ENCODE data around the gene KMT2D. TPM values are rescaled to one million over a fixed set of nuclear protein-coding genes. Genes with fewer than 3 reads are reported as not detected.

Gene KMT2D
- total and polyA plus RNA-seq, 8 donors: 52.7 to 110 (median 70.3) TPM

- Histone ChIP-seq H3K27me3 (no peaks in the 10 kb centered on the region), H3K36me3 (peaks cover 0 to 100% of the 10 kb centered on the region in 2 donors), H3K27ac (no peak overlapping the region), H3K4me3 (no peak overlapping the region), H3K4me1 (peaks cover 0 to 5% of the 10 kb centered on the region in 2 donors), H3K9me3 (no peaks in the 10 kb centered on the region)
- DNase-seq (no peak), ATAC-seq (no peak)
- TF ChIP-seq, protein P1, sequence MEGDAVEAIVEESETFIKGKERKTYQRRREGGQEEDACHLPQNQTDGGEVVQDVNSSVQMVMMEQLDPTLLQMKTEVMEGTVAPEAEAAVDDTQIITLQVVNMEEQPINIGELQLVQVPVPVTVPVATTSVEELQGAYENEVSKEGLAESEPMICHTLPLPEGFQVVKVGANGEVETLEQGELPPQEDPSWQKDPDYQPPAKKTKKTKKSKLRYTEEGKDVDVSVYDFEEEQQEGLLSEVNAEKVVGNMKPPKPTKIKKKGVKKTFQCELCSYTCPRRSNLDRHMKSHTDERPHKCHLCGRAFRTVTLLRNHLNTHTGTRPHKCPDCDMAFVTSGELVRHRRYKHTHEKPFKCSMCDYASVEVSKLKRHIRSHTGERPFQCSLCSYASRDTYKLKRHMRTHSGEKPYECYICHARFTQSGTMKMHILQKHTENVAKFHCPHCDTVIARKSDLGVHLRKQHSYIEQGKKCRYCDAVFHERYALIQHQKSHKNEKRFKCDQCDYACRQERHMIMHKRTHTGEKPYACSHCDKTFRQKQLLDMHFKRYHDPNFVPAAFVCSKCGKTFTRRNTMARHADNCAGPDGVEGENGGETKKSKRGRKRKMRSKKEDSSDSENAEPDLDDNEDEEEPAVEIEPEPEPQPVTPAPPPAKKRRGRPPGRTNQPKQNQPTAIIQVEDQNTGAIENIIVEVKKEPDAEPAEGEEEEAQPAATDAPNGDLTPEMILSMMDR (IDR thresholded peaks at IDR 0.05): no peak
- intact Hi-C loops (cut with DNase I): no loop called here
Observed at GRCh38 chr12:49049566-49050224, 10.9 kb downstream of the KMT2D start.

DNA sequence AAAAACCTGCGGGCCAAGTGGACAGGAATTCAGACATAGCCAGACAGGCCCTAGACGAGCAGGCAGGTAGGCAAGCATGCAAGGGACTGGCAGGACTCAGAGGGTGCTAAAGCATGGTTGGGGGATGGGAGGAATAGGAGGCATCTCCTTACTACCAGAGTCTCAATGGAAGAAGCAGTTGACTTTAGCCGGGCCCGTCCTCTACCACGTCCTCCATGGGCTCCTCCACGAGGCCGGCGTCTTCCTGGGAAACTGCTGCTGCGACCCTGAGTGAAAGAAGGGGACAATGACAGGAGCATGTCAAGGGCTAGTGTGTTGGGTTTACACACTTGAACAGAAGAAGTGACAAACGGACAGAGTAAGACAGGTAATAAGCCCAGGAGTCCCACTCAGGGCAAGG, 11.6 kb downstream of the KMT2D start:
- H3K4me1 ChIP-seq: no peaks in the 10 kb centered on the region
- intact Hi-C loops (cut with DNase I): no loop called here
- H3K36me3 ChIP-seq: peaks cover 0 to 100% of the 10 kb centered on the region in 2 donors
- no peaks in the 10 kb centered on the region for H3K9me3 ChIP-seq
- ATAC-seq (no peak), DNase-seq (no peak)
- no peaks in the 10 kb centered on the region for H3K27me3 ChIP-seq
- TF ChIP-seq, protein P1 (IDR thresholded peaks at IDR 0.05): no peak
- no peak overlapping the region for H3K4me3 ChIP-seq
- H3K27ac ChIP-seq: no peak overlapping the region

DNA sequence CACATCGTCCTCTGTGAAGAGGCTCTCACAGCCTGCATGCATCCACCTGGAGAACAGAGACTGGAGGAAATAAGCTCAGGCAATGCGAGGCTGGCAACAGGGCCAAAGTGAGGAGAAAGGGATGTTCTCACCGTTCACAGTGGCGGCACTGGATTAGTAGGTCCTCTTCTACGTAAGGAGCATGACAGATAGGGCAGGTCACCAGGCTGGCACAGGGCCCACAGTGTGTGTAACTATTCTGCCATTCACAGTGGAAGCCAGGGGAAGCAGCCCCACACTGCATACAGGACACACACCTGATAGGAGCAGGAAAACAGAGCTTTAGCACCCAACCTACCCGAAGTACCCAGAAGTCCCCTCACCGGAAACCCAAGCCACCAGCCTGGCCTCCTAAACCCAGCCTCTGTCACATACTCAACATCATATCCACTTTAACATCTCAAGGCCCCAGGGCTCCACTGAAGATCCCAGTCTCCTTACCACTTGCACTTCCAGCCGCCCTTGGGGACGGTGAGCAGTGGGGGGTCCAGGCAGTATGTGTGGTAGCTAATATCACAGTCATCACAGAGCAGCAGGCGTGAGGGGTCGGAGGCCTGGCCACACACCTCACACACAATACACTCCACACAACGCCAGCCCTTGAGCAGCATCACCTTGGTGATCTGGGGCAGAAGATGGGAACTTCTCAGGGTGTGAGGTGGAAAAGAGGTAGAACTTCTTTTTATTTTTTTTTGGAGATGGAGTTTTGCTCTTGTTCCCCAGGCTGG, 14.3 kb downstream of the KMT2D start:
- peaks cover 6 to 100% of the 10 kb centered on the region in 2 donors for H3K36me3 ChIP-seq
- no peak overlapping the region for H3K27ac ChIP-seq
- ATAC-seq (no peak), DNase-seq (no peak)
- no peaks in the 10 kb centered on the region for H3K9me3 ChIP-seq
- TF ChIP-seq, protein P1 (IDR thresholded peaks at IDR 0.05): no peak
- no peaks in the 10 kb centered on the region for H3K4me1 ChIP-seq
- intact Hi-C loops (cut with DNase I): no loop called here
- H3K27me3 ChIP-seq: no peaks in the 10 kb centered on the region
- no peak overlapping the region for H3K4me3 ChIP-seq

- no peak overlapping the region for H3K4me3 ChIP-seq
- intact Hi-C loops (cut with DNase I): no loop called here
- H3K36me3 ChIP-seq: peaks cover 6 to 100% of the 10 kb centered on the region in 2 donors
- no peak for ATAC-seq
- TF ChIP-seq, protein P1 (IDR thresholded peaks at IDR 0.05): no peak
- no peaks in the 10 kb centered on the region for H3K4me1 ChIP-seq
- DNase-seq: no peak
- H3K9me3 ChIP-seq: no peaks in the 10 kb centered on the region
- H3K27ac ChIP-seq: no peak overlapping the region
- H3K27me3 ChIP-seq: no peaks in the 10 kb centered on the region
Observed at GRCh38 chr12:49044660-49045059, 15.9 kb downstream of the KMT2D start.

DNA sequence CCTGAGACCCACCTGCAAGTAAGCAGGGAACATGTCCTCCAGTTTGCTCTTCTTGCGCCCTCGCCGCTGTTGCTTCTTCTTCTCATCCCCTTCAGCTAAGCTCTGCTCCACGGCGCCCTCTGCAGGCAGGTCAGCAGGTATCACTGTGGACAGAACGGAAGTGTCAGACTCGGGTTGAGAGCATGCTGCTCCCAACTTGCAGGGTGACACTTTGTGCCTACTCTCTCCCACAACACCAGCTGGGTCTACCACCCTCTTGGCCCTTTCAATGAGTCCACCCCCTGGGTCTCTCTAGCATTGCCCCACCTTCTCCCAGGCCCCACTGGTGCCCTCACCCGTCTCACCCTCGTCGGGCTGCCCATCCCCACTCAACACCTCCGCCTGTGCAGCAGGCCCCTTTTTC, 16.7 kb downstream of the KMT2D start:
- peak in 2 of 4 donors; percentile 64 to 91 for DNase-seq
- intact Hi-C loops (cut with DNase I): no loop called here

More for the DNA sequence above, 16.7 kb downstream of the KMT2D start:
- H3K9me3 ChIP-seq: no peaks in the 10 kb centered on the region
- no peak overlapping the region for H3K27ac ChIP-seq
- TF ChIP-seq, protein P1 (IDR thresholded peaks at IDR 0.05): peak; percentile 39 to 67
- H3K27me3 ChIP-seq: no peaks in the 10 kb centered on the region
- no peaks in the 10 kb centered on the region for H3K4me1 ChIP-seq
- H3K36me3 ChIP-seq: peaks cover 6 to 100% of the 10 kb centered on the region in 2 donors
- no peak overlapping the region for H3K4me3 ChIP-seq
- ATAC-seq: peak; percentile 58
